Fibroblast of skin of abdomen (primary cell): ENCODE measurements around the gene TXNDC17.
"Not testable (repeated sequence)": the region's sequence is repeated elsewhere in the genome, so short reads cannot be mapped to it uniquely, and the experiment has no call there.

ENCODE experiments used
- DNase-seq: peaks from one replicate; pipeline ENCODE4 v3.0.0-alpha.2; 2013

The TXNDC17 gene

DNA sequence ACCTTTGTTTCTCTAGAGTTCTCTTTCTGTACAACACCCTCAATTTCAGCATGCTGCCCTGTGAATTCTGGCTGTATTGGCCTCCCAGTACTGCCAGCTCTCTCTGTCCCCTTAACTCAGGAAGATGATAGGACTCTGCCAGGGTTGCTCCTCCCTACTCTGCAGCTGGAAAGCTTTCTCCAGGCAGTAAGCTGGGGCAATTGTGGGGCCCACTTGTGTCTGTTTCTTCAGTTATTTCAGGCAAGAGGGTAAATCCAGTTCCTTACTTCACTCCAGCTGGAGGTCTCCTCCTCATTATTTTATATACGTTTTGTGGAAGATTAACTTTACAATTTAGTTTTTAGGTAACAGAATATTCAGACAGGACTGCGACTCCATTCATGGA is 20.6 kb downstream of the TXNDC17 start:
- no peak for DNase-seq

DNA sequence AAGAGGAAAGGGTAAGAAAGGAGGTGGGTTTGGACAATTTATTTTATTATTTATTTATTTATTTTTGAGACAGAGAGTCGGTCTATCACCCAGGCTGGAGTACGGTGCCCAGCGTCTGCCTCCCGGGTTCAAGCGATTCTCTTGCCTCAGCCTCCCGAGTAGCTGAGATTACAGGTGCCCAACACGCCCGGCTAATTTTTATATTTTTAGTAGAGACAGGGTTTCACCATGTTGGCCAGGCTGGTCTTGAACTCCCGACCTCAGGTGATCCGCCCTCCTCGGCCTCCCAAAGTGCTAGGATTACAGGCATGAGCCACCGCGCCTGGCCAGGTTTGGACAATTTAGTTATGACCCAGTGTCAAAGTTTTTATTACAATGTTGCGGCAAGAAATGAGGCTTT is 22.3 kb downstream of the TXNDC17 start:
- not testable (repeated sequence) for DNase-seq

- peak; percentile 76 for DNase-seq
Observed at GRCh38 chr17:6666077-6666521, 25.2 kb downstream of the TXNDC17 start.

- no peak for DNase-seq
Observed at GRCh38 chr17:6666557-6666956, 25.7 kb downstream of the TXNDC17 start.

- no peak for DNase-seq
Observed at GRCh38 chr17:6667516-6667915, 26.7 kb downstream of the TXNDC17 start.

DNA sequence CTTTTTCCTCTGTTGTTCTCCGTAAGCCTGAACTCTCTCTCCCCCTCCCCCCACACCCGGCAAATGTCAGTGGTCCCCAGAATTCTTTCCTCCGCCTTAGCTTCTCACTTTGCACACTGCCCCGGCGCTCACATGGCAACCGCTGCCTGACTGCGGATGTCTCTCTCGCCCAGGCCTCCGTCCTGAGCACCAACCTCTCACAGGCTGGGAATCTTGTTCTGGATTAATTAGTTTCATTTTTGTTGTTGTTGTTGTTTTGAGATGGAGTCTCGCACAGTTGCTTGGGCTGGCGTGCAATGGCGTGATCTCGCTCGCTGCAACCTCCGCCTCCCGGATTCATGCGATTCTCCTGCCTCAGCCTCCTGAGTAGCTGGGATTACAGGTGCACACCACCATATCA is 27.4 kb downstream of the TXNDC17 start:
- DNase-seq, result no peak

DNA sequence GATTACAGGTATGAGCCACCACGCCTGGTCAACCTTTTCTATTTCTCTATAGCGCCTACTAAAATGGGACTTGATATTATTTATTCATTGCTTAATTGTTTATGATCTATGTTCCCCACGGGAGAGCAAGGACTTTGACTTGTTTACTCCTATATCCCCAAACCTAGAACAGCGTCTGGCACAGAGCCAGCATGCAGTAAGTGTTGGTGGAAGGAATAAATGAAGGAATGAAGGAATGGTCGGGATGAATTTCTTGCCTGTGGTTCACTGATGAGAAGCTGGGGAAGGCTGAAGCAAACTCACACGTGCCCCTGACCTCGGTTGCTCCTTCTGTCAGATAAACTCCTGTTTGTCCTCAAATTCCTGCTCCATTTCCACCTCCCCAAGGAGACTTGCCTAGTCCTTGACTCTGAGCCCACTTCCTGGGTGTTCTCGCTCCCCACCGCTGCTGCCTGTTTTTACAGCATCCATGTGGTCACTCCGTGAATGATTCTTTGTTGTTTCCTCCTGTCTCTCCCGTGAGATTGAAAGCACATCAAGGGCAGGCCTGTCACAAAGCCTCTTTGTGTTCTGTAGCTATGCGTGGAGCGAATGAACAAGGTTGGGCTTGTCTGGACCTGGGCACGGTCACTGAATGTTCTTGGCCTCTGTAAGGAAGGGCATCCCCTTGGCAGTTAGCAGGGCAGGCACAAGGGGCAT is 28.0 kb downstream of the TXNDC17 start:
- DNase-seq, result no peak

DNA sequence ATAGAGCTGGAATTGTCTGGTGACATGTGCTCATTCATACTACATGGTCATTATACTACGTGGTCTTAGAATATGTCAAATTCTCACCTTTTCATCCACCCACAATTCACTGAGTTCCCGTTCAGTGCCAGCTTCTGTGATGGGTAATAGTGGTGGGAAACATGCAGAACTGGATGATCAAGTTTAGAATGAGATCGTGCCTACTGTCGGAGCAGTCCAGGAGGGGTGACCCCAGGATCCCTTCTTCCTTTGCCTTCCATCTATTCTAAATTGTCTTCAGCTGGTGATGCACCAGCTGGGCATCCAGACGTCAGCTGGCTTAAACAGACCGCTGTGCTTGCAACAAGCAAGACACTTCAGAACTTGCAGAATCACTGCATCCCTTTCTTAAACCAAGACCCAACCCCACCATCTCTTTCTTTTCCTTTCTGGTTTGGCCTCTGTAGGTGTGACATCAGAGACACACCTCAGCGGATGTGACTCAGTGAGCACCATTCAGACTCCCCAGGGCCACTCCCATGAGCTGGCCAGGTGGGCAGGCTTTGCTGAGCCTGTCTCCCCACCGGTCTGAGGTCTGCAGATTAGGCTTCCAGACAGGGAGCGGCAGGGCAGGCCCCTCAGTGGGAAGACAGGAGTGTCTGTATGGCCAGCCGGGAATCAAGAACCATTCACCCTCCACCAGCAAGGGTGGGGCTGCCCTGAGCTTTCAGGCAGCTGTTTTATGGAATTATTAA is 28.8 kb downstream of the TXNDC17 start:
- no peak for DNase-seq

DNA sequence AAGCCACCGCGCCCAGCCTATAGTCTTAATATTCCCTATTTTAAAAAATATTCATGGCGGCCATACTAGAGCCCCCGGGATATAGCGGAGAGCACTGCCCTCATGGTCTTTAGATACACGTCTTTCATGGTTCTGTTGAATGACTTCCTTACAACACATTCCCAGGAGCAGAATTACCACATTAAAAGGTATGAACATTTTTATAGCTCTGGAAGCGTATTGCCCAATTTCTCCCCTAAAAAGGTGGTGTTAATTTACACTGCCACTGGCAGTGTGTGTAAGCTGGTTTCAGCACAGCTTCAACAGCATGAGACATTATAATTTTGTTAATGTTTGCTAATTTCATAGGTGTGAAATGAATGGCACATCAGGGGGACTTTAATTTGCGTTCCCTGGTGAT is 29.7 kb downstream of the TXNDC17 start:
- DNase-seq, result no peak

DNA sequence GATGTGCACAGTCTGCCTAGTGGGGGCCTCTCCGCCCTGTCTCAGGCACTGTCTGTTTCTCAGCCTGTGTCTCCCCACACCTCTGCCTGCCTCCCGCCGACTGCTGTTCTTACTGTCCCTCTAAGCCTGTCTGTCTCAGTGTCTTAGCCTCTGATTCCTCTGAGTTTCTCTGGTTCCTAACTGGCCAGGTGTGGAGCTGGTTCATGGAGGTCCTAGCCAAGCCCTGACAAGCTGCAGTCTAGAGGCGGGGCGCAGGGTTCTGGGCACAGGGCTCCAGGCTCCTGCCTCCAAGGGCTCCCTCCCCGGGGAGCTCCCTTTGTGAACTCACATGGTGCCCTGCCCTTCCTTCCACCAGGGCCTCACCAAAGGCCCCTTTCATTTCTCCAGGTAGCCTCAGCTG is 30.1 kb downstream of the TXNDC17 start:
- no peak for DNase-seq

GRCh38 chr17:6671431-6671830 is 30.6 kb downstream of the TXNDC17 start:
- no peak for DNase-seq

DNA sequence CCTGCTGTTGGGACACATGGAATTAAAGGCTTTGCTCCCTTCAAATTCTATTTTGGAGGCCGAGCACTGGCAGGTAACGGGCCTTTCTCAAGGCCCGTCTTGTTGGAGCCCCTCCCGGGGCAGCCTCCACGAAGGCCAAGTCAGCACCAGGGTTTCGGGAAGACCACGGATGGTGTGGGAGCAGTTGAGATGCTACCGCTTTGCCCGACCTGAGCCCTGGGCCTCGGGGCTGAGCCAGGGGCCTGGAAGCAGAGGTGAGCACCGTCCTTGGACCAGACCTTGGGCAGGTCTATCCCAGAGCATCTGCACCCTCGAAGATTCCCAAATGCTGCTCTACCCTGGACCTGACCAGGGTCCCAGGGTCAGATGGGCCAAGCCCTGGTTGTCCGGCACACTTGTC is 33.7 kb downstream of the TXNDC17 start:
- DNase-seq, result no peak

- no peak for DNase-seq
Observed at GRCh38 chr17:6675201-6675825, 34.5 kb downstream of the TXNDC17 start.

DNA sequence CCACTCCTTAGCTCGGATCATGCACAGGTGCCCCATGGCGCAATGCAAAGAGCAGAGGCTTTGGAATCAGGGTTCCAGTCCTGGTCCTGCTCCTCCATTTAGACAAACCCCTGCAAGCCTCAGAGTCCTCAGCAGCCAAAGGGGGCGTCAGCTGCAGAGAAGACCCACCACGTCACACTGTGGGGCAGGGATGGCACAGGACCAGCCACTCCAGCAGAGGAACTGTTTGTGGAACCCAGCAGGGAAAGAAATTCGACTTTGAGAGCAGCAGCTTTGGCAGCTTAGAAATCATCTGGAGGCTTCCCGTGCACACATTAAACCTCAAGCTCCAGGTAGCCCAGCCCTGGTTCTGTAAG is 35.9 kb downstream of the TXNDC17 start:
- DNase-seq, result no peak

DNA sequence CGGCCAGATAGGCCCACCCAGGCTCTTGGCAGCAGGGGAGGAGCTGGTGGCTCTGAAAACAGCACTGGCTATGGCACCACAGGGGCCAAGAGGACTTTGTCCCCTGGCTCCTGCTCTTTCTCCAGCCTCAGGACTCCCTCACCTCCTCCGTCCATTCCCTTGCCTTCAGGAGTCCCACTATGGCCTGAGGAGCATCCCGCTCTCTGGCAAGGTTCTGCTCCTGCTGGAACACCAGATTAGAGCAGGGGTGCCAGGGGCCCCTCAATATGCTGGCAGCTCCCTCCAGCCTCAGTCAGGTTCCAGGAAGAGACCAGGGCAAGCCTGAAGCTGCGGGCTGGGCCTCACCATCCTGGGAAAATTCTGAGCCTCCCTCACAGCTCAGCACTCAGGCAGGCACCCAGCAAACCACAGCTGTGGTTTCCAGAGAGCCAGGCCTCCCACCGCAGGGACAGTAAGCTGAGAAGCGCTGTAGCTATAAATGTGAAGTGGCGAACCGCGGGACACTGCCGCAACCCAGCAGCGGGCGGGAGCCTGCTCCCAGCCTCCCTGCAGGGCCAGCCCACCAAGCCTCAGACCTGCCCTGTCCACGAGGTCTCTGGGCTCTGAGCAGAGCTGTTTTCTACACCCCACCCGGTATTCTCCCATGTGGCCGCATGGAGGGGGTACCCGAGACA is 36.4 kb downstream of the TXNDC17 start:
- peak; percentile 46 for DNase-seq

DNA sequence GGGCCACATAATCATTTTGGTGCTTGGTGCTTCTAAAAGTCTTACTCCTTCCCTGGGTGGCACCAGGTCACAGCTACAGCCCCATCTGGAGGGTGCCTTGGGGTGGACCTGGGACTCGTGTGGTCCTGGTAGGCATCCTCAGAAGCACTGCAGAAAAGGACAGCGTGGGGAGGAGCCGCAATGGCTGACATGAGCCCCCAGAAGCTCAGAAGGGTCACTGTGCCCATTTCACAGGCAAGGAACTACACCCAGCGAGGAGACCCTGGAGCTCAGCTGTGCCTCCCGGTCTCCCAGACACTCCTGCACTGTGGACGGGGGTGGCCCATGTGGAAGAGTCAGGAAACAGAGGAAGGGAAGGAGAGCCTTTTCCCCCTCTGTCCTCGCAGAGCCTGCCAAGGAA is 37.1 kb downstream of the TXNDC17 start:
- DNase-seq, result no peak

DNA sequence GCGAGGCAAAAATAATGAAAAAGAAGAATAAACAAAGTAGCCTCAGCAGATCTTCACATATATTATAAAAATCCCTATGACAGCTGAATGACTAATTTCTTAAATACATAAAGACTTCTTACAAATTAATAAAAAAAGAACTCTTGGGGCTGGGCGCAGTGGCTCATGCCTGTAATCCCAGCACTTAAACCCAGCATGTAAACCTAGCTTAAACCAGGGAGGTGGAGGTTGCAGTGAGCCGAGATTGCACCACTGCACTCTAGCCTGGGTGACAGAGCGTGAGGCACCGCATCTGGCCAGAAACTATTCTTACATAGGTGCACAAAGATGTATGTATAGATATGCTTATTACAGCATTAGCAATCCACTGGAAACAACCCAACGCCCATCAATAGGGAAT is 38.4 kb downstream of the TXNDC17 start:
- DNase-seq, result no peak

- no peak for DNase-seq
Observed at GRCh38 chr17:6681176-6681575, 40.3 kb downstream of the TXNDC17 start.

DNA sequence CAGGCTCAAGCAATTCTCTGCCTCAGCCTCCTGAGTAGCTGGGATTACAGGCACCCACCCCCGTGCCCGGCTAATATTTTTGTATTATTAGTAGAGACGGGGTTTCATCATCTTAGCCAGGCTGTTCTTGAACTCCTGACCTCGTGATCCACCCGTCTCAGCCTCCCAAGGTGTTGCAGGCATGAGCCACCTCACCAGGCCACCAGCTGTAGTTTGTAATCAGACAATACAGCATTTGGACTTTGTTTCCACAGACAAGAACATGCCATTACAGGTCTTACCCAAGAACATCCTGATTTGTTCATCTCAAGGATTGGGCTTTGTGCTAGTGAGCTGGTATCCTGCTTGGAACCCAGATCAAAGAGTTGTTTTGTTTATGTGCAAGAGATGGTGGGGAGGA is 40.8 kb downstream of the TXNDC17 start:
- DNase-seq, result no peak

DNA sequence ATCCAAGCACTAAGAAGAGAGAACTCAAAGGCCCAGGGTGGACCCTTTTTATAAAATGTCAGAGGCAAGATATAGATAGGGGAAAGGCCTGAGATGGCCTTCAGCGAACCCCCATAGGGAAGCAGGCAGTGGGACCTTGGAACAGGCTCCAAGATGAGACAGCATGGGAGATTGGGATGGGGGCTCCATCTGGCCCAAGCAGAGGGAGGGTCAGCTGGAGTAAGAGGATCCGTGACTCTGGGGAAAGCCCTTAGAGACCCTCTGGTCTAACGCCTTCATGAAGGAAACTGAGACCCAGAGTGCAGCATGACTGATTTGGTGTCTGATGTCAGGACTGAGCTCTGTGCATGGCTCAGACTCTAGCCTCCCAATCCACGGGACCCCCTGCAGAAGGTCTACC is 41.5 kb downstream of the TXNDC17 start:
- no peak for DNase-seq

DNA sequence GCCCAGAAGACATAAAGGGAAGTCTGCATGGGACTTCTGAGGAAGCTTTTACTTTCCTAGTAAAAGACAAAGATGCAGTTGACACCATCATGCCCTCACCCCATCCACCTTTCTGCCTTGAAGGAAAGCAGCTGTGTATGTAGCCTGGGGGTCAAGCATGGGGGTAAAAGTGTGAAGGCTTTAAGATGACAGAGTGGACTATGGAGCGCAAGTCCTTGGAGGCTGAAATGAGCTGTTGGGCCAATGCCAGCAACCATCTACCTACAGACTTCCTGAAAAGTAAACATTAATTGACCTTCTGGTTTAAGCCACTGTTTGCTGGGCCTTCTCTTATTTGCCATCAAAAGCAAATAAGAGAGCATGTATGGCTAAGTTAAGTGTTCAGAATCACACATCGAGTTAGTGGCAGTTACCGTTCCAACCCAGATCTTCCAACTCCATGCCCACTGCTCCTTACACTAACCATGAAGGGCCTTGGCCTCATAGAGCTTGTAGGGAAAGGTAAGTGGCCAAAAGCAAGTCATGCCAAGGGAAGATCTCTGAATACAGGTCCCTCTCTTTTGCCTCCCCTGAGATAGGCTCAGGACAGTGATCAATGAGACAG is 42.3 kb downstream of the TXNDC17 start:
- DNase-seq, result no peak

DNA sequence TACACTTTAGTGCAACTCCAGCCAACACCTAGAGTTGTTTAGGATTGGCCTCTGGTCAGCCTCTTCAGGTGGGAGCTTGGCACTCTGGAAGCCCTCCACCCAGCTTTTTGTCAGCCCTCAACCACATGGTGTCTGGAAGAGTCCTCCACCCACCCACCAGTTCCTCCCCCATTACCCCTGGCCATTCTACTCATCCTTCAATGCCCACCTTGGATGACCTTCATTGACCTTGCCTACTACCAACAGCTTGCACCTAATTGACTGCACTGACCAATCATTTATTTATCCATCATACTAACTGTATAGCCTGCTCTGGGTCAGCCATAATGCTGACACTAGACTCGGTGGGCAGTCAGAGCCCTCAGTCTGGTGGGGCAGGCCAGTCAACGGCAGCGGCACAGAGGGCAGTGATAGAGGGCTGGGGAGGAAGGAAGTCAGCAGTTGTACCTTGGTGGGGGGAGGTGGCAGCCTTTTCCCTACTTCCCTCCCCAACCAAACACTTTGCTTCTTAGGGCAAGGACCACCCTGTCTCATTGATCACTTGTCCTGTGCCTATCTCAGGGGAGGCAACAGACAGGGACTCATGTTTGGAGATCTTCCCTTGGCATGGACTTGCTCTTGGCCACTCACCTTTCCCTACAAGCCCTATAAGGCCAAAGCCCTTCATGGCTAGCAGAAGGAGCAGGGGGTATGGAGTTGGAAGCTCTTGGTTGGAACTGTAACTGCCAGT is 43.0 kb downstream of the TXNDC17 start:
- DNase-seq, result no peak

- DNase-seq, result no peak
Observed at GRCh38 chr17:6684460-6684783, 43.6 kb downstream of the TXNDC17 start.
